AG04449 (cell line): ENCODE data around the gene CXCR6.

Source experiments
- CTCF ChIA-PET: fragments of 350-600 bp; formaldehyde crosslinking; extraction: SDS; loops from one replicate; lab custom pipeline; 2021; ENCODE audit warnings: antibody characterized with exemption; lab: Yijun Ruan, JAX
- POLR2A ChIA-PET: fragments of 400-600, 350-600 bp; formaldehyde crosslinking; extraction: SDS; loops from one replicate; lab custom pipeline; 2020; ENCODE audit warnings: antibody characterized with exemption, inconsistent platforms; lab: Yijun Ruan, JAX
- DNase-seq: peaks from one replicate; pipeline ENCODE4 v3.0.0-alpha.2; 2010; ENCODE audit warnings: low read depth, low spot score
- H3K4me3 ChIP-seq: 2 replicates; pipeline ENCODE4 v1.5.1; 2011; ENCODE audit warnings: low read depth, mild to moderate bottlenecking, control low read depth, low read length
- CTCF ChIP-seq: IDR thresholded peaks from one replicate; pipeline ENCODE4 v1.5.1; 2011; ENCODE audit warnings: mild to moderate bottlenecking, moderate library complexity, low read length, control low read depth, inconsistent platforms; ENCODE audit not compliant: insufficient read depth; ENCODE audit errors: missing control alignments

The CXCR6 gene

GRCh38 chr3:45965653-45966052 is 22.4 kb downstream of the CXCR6 start:
- CTCF ChIA-PET: interaction anchor here (7.2 kb wide), 1 partner anchor 113 kb away, joined by 62 read pairs; no protein-coding TSS in a partner anchor
- DNase-seq: no peak
- no peak for TF ChIP-seq CTCF
- POLR2A ChIA-PET: no interaction called here
- no peak overlapping the region for H3K4me3 ChIP-seq

GRCh38 chr3:45966371-45966791 is 23.1 kb downstream of the CXCR6 start:
- H3K4me3 ChIP-seq: no peak overlapping the region
- ChIA-PET POLR2A (interaction anchor here (1.0 kb wide), 1 partner anchor 20 kb away, joined by 4 read pairs; no protein-coding TSS in a partner anchor), CTCF (interaction anchor here (1.0 to 7.2 kb wide), 2 partner anchors 28 to 113 kb away, joined by 4 to 62 read pairs; no protein-coding TSS in a partner anchor)
- no peak for DNase-seq
- no peak for TF ChIP-seq CTCF

GRCh38 chr3:45966950-45967640 is 23.8 kb downstream of the CXCR6 start:
- ChIA-PET POLR2A (interaction anchor here (1.0 kb wide), 1 partner anchor 19 kb away, joined by 4 read pairs; no protein-coding TSS in a partner anchor), CTCF (interaction anchor here (1.0 to 7.2 kb wide), 5 partner anchors 10 to 112 kb away, joined by 3 to 62 read pairs (median 5); no protein-coding TSS in a partner anchor)
- TF ChIP-seq CTCF: no peak
- DNase-seq: no peak
- H3K4me3 ChIP-seq: no peak overlapping the region

- DNase-seq: no peak
- ChIA-PET CTCF (interaction anchor here (1.3 to 7.2 kb wide), 5 partner anchors 9 to 111 kb away, joined by 3 to 62 read pairs (median 8); no protein-coding TSS in a partner anchor), POLR2A (no interaction called here)
Observed at GRCh38 chr3:45967724-45968123, 24.5 kb downstream of the CXCR6 start.

GRCh38 chr3:45968149-45968548 is 24.9 kb downstream of the CXCR6 start:
- H3K4me3 ChIP-seq: no peak overlapping the region
- POLR2A ChIA-PET: no interaction called here
- TF ChIP-seq CTCF: no peak
- CTCF ChIA-PET: interaction anchor here (0.8 to 7.2 kb wide), 7 partner anchors 9 to 111 kb away, joined by 3 to 62 read pairs (median 5); no protein-coding TSS in a partner anchor
- DNase-seq: no peak

More at GRCh38 chr3:45967724-45968123, 24.5 kb downstream of the CXCR6 start:
- H3K4me3 ChIP-seq: no peak overlapping the region
- TF ChIP-seq CTCF: no peak

GRCh38 chr3:45968706-45969105 is 25.4 kb downstream of the CXCR6 start:
- no peak for DNase-seq
- TF ChIP-seq CTCF: no peak
- no peak overlapping the region for H3K4me3 ChIP-seq
- CTCF ChIA-PET: interaction anchor here (0.8 to 7.2 kb wide), 10 partner anchors 12 to 110 kb away, joined by 3 to 62 read pairs (median 4); no protein-coding TSS in a partner anchor
- POLR2A ChIA-PET: no interaction called here
